Fibroblast of lung (primary cell): Measurements from ENCODE around the gene SERPINB12. TPM values are rescaled to one million over a fixed set of nuclear protein-coding genes. Genes with fewer than 3 reads are reported as not detected.

Experiments
- DNase-seq, 2 donors: peaks; one replicate each; pipeline versions ENCODE4 v3.0.0 to v3.0.0-alpha.2; 2010; ENCODE audit warnings: low read depth in 2 of 2
- H2AFZ ChIP-seq: 2 replicates; pipeline ENCODE4 v1.5.1; 2012; ENCODE audit warnings: low read length, control low read depth, inconsistent platforms
- H3K27ac ChIP-seq: 2 replicates; pipeline ENCODE4 v1.5.1; 2011; ENCODE audit warnings: low read length, control low read depth; ENCODE audit not compliant: insufficient read depth
- H3K27me3 ChIP-seq: 2 replicates; pipeline ENCODE4 v1.5.1; 2011; ENCODE audit warnings: mild to moderate bottlenecking, low read length; ENCODE audit not compliant: control insufficient read depth, insufficient read depth
- H3K36me3 ChIP-seq: 2 replicates; pipeline ENCODE4 v1.5.1; 2011; ENCODE audit warnings: low read length; ENCODE audit not compliant: control insufficient read depth, insufficient read depth
- H3K4me1 ChIP-seq: 2 replicates; pipeline ENCODE4 v1.5.1; 2011; ENCODE audit warnings: low read length; ENCODE audit not compliant: control insufficient read depth, insufficient read depth; ENCODE audit errors: extremely low read depth
- H3K4me2 ChIP-seq: 2 replicates; pipeline ENCODE4 v1.5.1; 2011; ENCODE audit warnings: low read length, control low read depth; ENCODE audit not compliant: insufficient read depth; ENCODE audit errors: extremely low read depth
- H3K4me3 ChIP-seq, 4 experiments: fragments of 200-600 bp in 1 of 4; sonication (generic) in 1 of 4; replicated peaks in 1 of 4; 2 replicates each; pipeline ENCODE4 v1.5.1; 2011 to 2016; ENCODE audit warnings: low read length in 4 of 4, low read depth in 3 of 4, mild to moderate bottlenecking in 3 of 4, control low read depth in 2 of 4, inconsistent platforms in 1 of 4, mixed read lengths in 1 of 4; ENCODE audit not compliant: insufficient read depth in 1 of 4; ENCODE audit errors: control extremely low read depth in 1 of 4
- H3K79me2 ChIP-seq: 2 replicates; pipeline ENCODE4 v1.5.1; 2012; ENCODE audit warnings: mild to moderate bottlenecking, low read length, inconsistent platforms; ENCODE audit not compliant: control insufficient read depth, insufficient read depth
- H3K9ac ChIP-seq: 2 replicates; pipeline ENCODE4 v1.5.1; 2011; ENCODE audit warnings: mild to moderate bottlenecking, low read length, control low read depth; ENCODE audit not compliant: insufficient read depth
- H3K9me3 ChIP-seq: 2 replicates; pipeline ENCODE4 v1.5.1; 2012; ENCODE audit warnings: low read depth, low read length; ENCODE audit not compliant: control insufficient read depth, insufficient read depth
- H4K20me1 ChIP-seq: 2 replicates; pipeline ENCODE4 v1.5.1; 2011; ENCODE audit warnings: low read length; ENCODE audit not compliant: control insufficient read depth, insufficient read depth; ENCODE audit errors: extremely low read depth
- CTCF ChIP-seq, 2 donors: IDR thresholded peaks in 1 of 2; conservative IDR thresholded peaks in 1 of 2; 1 replicate in 1 of 2; 2 replicates in 1 of 2; pipeline ENCODE4 v1.5.1; 2011 to 2012; ENCODE audit warnings: low read length in 2 of 2, control low read depth in 1 of 2, inconsistent platforms in 1 of 2, low read depth in 1 of 2, mild to moderate bottlenecking in 1 of 2
- EZH2 ChIP-seq: IDR thresholded peaks from 2 replicates; pipeline ENCODE4 v1.5.1; 2012; ENCODE audit warnings: low read length, control low read depth, mild to moderate bottlenecking; ENCODE audit errors: missing control alignments
- polyA plus RNA-seq, 2 donors: library from polyadenylated mRNA; depleted of rRNA in 1 of 2; stranded (reverse) in 1 of 2; unstranded in 1 of 2; fragments of >200 nt; gene quantifications; 2 replicates each; pipeline ENCODE4 v1.2.1, GENCODE V29; 2011 to 2012; ENCODE audit warnings: missing spikeins in 1 of 2
- total RNA-seq: library from RNA; depleted of rRNA; stranded (reverse); fragments of >200 nt; gene quantifications from 2 replicates; pipeline ENCODE4 v1.2.1, GENCODE V29; 2014

Gene SERPINB12
- total and polyA plus RNA-seq, 2 donors (not counting 1 experiment from before 2014, with no cell fraction given): 0.07 TPM; not detected in 1

GRCh38 chr18:63532471-63532870 is 9.7 kb upstream of the SERPINB12 start:
- Histone ChIP-seq H3K4me3 (no peak overlapping the region), H4K20me1 (no peaks in the 10 kb centered on the region), H3K9ac (no peak overlapping the region), H3K79me2 (no peaks in the 10 kb centered on the region), H3K27me3 (no peaks in the 10 kb centered on the region), H3K9me3 (no peaks in the 10 kb centered on the region), H3K36me3 (no peaks in the 10 kb centered on the region), H3K27ac (no peak overlapping the region), H2AFZ (no peak overlapping the region), H3K4me1 (no peaks in the 10 kb centered on the region), H3K4me2 (no peak overlapping the region)
- DNase-seq: no peak
- TF ChIP-seq CTCF (conservative IDR thresholded peaks at IDR 0.05 in 1 of 2, IDR thresholded peaks at IDR 0.05 in 1 of 2; ENCODE audit: low read depth in 1 of 2, low read length in 2 of 2) (no peak), EZH2 (no peak)

GRCh38 chr18:63534615-63535014 is 7.6 kb upstream of the SERPINB12 start:
- DNase-seq: no peak
- no peaks in the 10 kb centered on the region for H3K4me1 ChIP-seq
- H3K27ac ChIP-seq: no peak overlapping the region
- no peak overlapping the region for H3K9ac ChIP-seq
- H3K79me2 ChIP-seq: no peaks in the 10 kb centered on the region
- H4K20me1 ChIP-seq: no peaks in the 10 kb centered on the region
- no peaks in the 10 kb centered on the region for H3K36me3 ChIP-seq
- H2AFZ ChIP-seq: no peak overlapping the region
- H3K27me3 ChIP-seq: no peaks in the 10 kb centered on the region
- no peak overlapping the region for H3K4me2 ChIP-seq
- TF ChIP-seq CTCF (conservative IDR thresholded peaks at IDR 0.05 in 1 of 2, IDR thresholded peaks at IDR 0.05 in 1 of 2; ENCODE audit: low read depth in 1 of 2, low read length in 2 of 2) (no peak), EZH2 (no peak)
- H3K4me3 ChIP-seq: no peak overlapping the region
- no peaks in the 10 kb centered on the region for H3K9me3 ChIP-seq

GRCh38 chr18:63539904-63540510 is 2.2 kb upstream of the SERPINB12 start:
- no peak overlapping the region for H3K4me3 ChIP-seq

More at GRCh38 chr18:63539904-63540510, 2.2 kb upstream of the SERPINB12 start:
- Histone ChIP-seq H2AFZ (no peak overlapping the region), H3K27ac (no peak overlapping the region), H3K36me3 (no peaks in the 10 kb centered on the region), H3K4me1 (no peaks in the 10 kb centered on the region), H4K20me1 (no peaks in the 10 kb centered on the region), H3K79me2 (no peaks in the 10 kb centered on the region), H3K9ac (no peak overlapping the region), H3K27me3 (no peaks in the 10 kb centered on the region), H3K4me2 (peak overlapping the region; percentile 29), H3K9me3 (no peaks in the 10 kb centered on the region)
- no peak for TF ChIP-seq CTCF (conservative IDR thresholded peaks at IDR 0.05 in 1 of 2, IDR thresholded peaks at IDR 0.05 in 1 of 2; ENCODE audit: low read depth in 1 of 2, low read length in 2 of 2)
- no peak for TF ChIP-seq EZH2
- DNase-seq: peak in 1 of 2 donors; percentile 49
